GM12875 (cell line): ENCODE data around the gene SLC14A1.

Source experiments
- H3K4me3 ChIP-seq: one replicate; pipeline ENCODE4 v1.5.1; 2011; ENCODE audit warnings: low read depth, low read length, control low read depth
- CTCF ChIP-seq: IDR thresholded peaks from 2 replicates; pipeline ENCODE4 v1.5.1; 2011; ENCODE audit warnings: low read depth, mild to moderate bottlenecking, control low read depth, inconsistent platforms, low read length, moderate library complexity, borderline replicate concordance; ENCODE audit not compliant: insufficient read depth

The SLC14A1 gene

GRCh38 chr18:45723567-45724355, at the start of gene SLC14A1:
TSS of gene SLC14A1 (plus strand) at chr18:45724181. CDS start at chr18:45730321, 6,140 bp downstream.
- TF ChIP-seq CTCF, result no peak
- H3K4me3 ChIP-seq, result no peak within 1 kb of the TSS

- H3K4me3 ChIP-seq, result no peak overlapping the region
- no peak for TF ChIP-seq CTCF
Measured at GRCh38 chr18:45677276-45677807, 46.6 kb upstream of the SLC14A1 start.

GRCh38 chr18:45678441-45678840, 45.5 kb upstream of the SLC14A1 start:
- TF ChIP-seq CTCF, result no peak

GRCh38 chr18:45678850-45679249, 45.1 kb upstream of the SLC14A1 start:
- TF ChIP-seq CTCF, result no peak
- H3K4me3 ChIP-seq, result no peak overlapping the region

More at GRCh38 chr18:45678441-45678840, 45.5 kb upstream of the SLC14A1 start:
- no peak overlapping the region for H3K4me3 ChIP-seq

- no peak overlapping the region for H3K4me3 ChIP-seq
- no peak for TF ChIP-seq CTCF
Measured at GRCh38 chr18:45680066-45680690, 43.8 kb upstream of the SLC14A1 start.

- no peak for TF ChIP-seq CTCF
- H3K4me3 ChIP-seq, result no peak overlapping the region
Measured at GRCh38 chr18:45682181-45682580, 41.8 kb upstream of the SLC14A1 start.
